ENCODE data around the gene TRIM52. TPM values are rescaled to one million over a fixed set of nuclear protein-coding genes. Genes with fewer than 3 reads are reported as not detected.

TRIM52 gene
- 6.5 to 8.6 TPM (median 7.6 TPM) in 5 replicates for total RNA-seq (2022; extraction: Qiagen RNA extraction; ENCODE audit: low read depth)

GRCh38 chr5:181260720-181261319, at the start of gene TRIM52:
Gene TRIM52 (minus strand): TSS chr5:181261143. CDS start chr5:181260813, 330 bp downstream.

GRCh38 chr5:181243564-181244343, 17.2 kb downstream of the TRIM52 start, which contains the start of gene RACK1:
Gene RACK1 (minus strand): TSS chr5:181243906. CDS start chr5:181243800, 106 bp downstream.

GRCh38 chr5:181223058-181223728, 37.8 kb downstream of the TRIM52 start, which contains the start of gene TRIM41:
Gene TRIM41 (plus strand): TSS chr5:181223281. CDS start chr5:181224000, 719 bp downstream.

Other genes with a start within 250 kb of the TRIM52 start
- 0.81 to 1.4 TPM (median 0.87 TPM) in 5 replicates for gene BTNL9, start 220.9 kb downstream of the TRIM52 start, total RNA-seq (2022; extraction: Qiagen RNA extraction; ENCODE audit: low read depth)
- not detected in 5 replicates for gene OR2V1, start 130.0 kb downstream of the TRIM52 start, total RNA-seq (2022; extraction: Qiagen RNA extraction; ENCODE audit: low read depth)
- not detected in 5 replicates for gene OR2V2, start 113.6 kb downstream of the TRIM52 start, total RNA-seq (2022; extraction: Qiagen RNA extraction; ENCODE audit: low read depth)
- 26.8 to 44.6 TPM (median 39.3 TPM) in 5 replicates for gene TRIM7, start 55.9 kb downstream of the TRIM52 start, total RNA-seq (2022; extraction: Qiagen RNA extraction; ENCODE audit: low read depth)
- 22.2 to 31.2 TPM (median 27.6 TPM) in 5 replicates for gene TRIM41, start 37.9 kb downstream of the TRIM52 start, total RNA-seq (2022; extraction: Qiagen RNA extraction; ENCODE audit: low read depth)
- gene RACK1, start 17.2 kb downstream of the TRIM52 start, total RNA-seq (2022; extraction: Qiagen RNA extraction; ENCODE audit: low read depth), result 3,029 to 4,315 TPM (median 3,357 TPM) in 5 replicates
- not detected in 5 replicates for gene OR4F3, start 106.1 kb upstream of the TRIM52 start, total RNA-seq (2022; extraction: Qiagen RNA extraction; ENCODE audit: low read depth)

Measured in A549 treated with DMSO at 1 μM for 4 hours (cell line).